T-cell (primary cell): ENCODE data around the gene KRT38. TPM values are rescaled to one million over a fixed set of nuclear protein-coding genes. Genes with fewer than 3 reads are reported as not detected.
"Not testable (repeated sequence)": the region's sequence is repeated elsewhere in the genome, so short reads cannot be mapped to it uniquely, and the experiment has no call there.

Experiments used
- ATAC-seq, 4 experiments: fragments of 200-7000 bp in 3 of 4; fragments of 150-1000 bp in 1 of 4; cut with Tn5 transposase; replicated peaks in 1 of 4; 1 replicate in 3 of 4; 2 replicates in 1 of 4; pipeline ENCODE4 v1.10.0; 2021; ENCODE audit warnings: moderate library complexity in 3 of 4, mild to moderate bottlenecking in 2 of 4, moderate number of reproducible peaks in 1 of 4
- CTCF ChIA-PET, 2 donors: fragments of 300-600 bp; sonication (Branson Sonifier 250); formaldehyde crosslinking; loops; one replicate each; lab custom pipeline; 2022; ENCODE audit warnings: antibody characterized with exemption in 2 of 2; lab: Charles Lee
- POLR2A ChIA-PET, 2 donors: fragments of 300-600 bp; sonication (Branson Sonifier 250); formaldehyde crosslinking; loops; one replicate each; lab custom pipeline; 2022; ENCODE audit warnings: antibody characterized with exemption in 2 of 2; lab: Charles Lee
- DNase-seq, 35 experiments: peaks; one replicate each; pipeline versions ENCODE4 v3.0.0 to v3.0.0-alpha.2; 2013 to 2023
- H3K27ac ChIP-seq: one replicate; pipeline ENCODE4 v1.5.1; 2013; ENCODE audit warnings: low read length
- H3K27me3 ChIP-seq, 2 experiments: replicated peaks in 1 of 2; 1 replicate in 1 of 2; 2 replicates in 1 of 2; pipeline versions ENCODE4 v1.6.1 to v1.7.0; 2013; ENCODE audit warnings: low read length in 1 of 2, mixed read lengths in 1 of 2; ENCODE audit not compliant: control insufficient read depth in 2 of 2, insufficient read depth in 2 of 2; ENCODE audit errors: extremely low read depth in 1 of 2
- H3K36me3 ChIP-seq, 2 donors: 1 replicate in 1 of 2; 2 replicates in 1 of 2; pipeline versions ENCODE4 v1.6.1 to v1.7.0; 2013; ENCODE audit warnings: low read length in 1 of 2; ENCODE audit not compliant: control insufficient read depth in 2 of 2, insufficient read depth in 1 of 2; ENCODE audit errors: extremely low read depth in 1 of 2
- H3K4me1 ChIP-seq, 2 experiments: 1 replicate in 1 of 2; 2 replicates in 1 of 2; pipeline versions ENCODE4 v1.6.1 to v1.7.0; 2013; ENCODE audit warnings: low read length in 2 of 2, mixed read lengths in 1 of 2; ENCODE audit not compliant: insufficient read depth in 2 of 2, control insufficient read depth in 1 of 2; ENCODE audit errors: extremely low read depth in 1 of 2
- H3K4me3 ChIP-seq, 2 donors: 1 replicate in 1 of 2; 2 replicates in 1 of 2; pipeline versions ENCODE4 v1.5.1 to v1.7.0; 2013; ENCODE audit warnings: mild to moderate bottlenecking in 2 of 2, low read length in 1 of 2, moderate library complexity in 1 of 2; ENCODE audit not compliant: control insufficient read depth in 1 of 2; ENCODE audit errors: extremely low read depth in 1 of 2
- H3K9me3 ChIP-seq: 2 replicates; pipeline ENCODE4 v1.7.0; 2013
- H3K27ac Mint-ChIP-seq, 2 donors: one replicate each; pipeline ENCODE4 v1.8.0; 2020 to 2021; ENCODE audit warnings: mild to moderate bottlenecking in 2 of 2, mixed read lengths in 2 of 2
- H3K27me3 Mint-ChIP-seq, 2 donors: one replicate each; pipeline ENCODE4 v1.8.0; 2021 to 2022; ENCODE audit warnings: mixed read lengths in 2 of 2
- H3K36me3 Mint-ChIP-seq: one replicate; pipeline ENCODE4 v1.8.0; 2021; ENCODE audit warnings: mixed read lengths
- H3K4me1 Mint-ChIP-seq, 3 donors: one replicate each; pipeline ENCODE4 v1.8.0; 2020 to 2022; ENCODE audit warnings: mixed read lengths in 3 of 3, mild to moderate bottlenecking in 1 of 3
- H3K4me3 Mint-ChIP-seq, 3 donors: one replicate each; pipeline ENCODE4 v1.8.0; 2020 to 2022; ENCODE audit warnings: mild to moderate bottlenecking in 3 of 3, mixed read lengths in 3 of 3, moderate library complexity in 3 of 3
- H3K9me3 Mint-ChIP-seq, 3 donors: one replicate each; pipeline ENCODE4 v1.8.0; 2020 to 2022; ENCODE audit warnings: mixed read lengths in 3 of 3
- WGBS: methylation state at CpG from one replicate; pipeline ENCODE4 v1.1.5; 2013; ENCODE audit warnings: missing lambda C conversion rate; ENCODE audit not compliant: insufficient coverage; 5-methylcytosine and 5-hydroxymethylcytosine counted together
- total RNA-seq, 35 experiments: library from RNA in 6 of 35; stranded (reverse) in 6 of 35; fragments of 120-200 nt in 1 of 35; gene quantifications; one replicate each; pipeline versions ENCODE4 v1.2.1 to v1.2.4 and lab custom pipeline; 2013 to 2026

KRT38 gene
- total RNA-seq, 5 donors from 2014 or later (not counting 1 experiment from before 2014, with no cell fraction given) = not detected

- H3K27me3 ChIP-seq = peaks cover 0 to 21% of the 10 kb centered on the region in 2 experiments
- H3K27ac ChIP-seq = no peak overlapping the region
- no peaks in the 10 kb centered on the region for H3K36me3 ChIP-seq
- Mint-ChIP-seq H3K9me3 (no peaks in the 10 kb centered on the region), H3K4me3 (peak overlapping the region in 1 of 3 donors; percentile 4), H3K27me3 (peaks cover 2 to 3% of the 10 kb centered on the region in 2 donors), H3K36me3 (no peaks in the 10 kb centered on the region), H3K4me1 (peaks cover 0 to 7% (median 3%) of the 10 kb centered on the region in 3 donors), H3K27ac (no peak overlapping the region)
- H3K4me3 ChIP-seq = no peak overlapping the region
- POLR2A ChIA-PET = interaction anchor here in 1 of 2 donors (0.6 kb wide), 1 partner anchor 807 kb away, joined by 4 read pairs; no protein-coding TSS in a partner anchor
- WGBS = 80% methylated on average over 2 of the region's 5 CpGs
- ATAC-seq (peak in 1 of 4 experiments; percentile 67), DNase-seq (no peak)
- H3K4me1 ChIP-seq = no peaks in the 10 kb centered on the region
- H3K9me3 ChIP-seq = no peaks in the 10 kb centered on the region
- CTCF ChIA-PET = interaction anchor here in 1 of 2 donors (1.1 kb wide), 1 partner anchor 31 kb away, joined by 3 read pairs; no protein-coding TSS in a partner anchor
Observed at GRCh38 chr17:41434415-41434814, 6.4 kb downstream of the KRT38 start.

GRCh38 chr17:41434005-41434404 lies 6.8 kb downstream of the KRT38 start:
- Mint-ChIP-seq H3K4me1 (peaks cover 0 to 7% (median 3%) of the 10 kb centered on the region in 3 donors), H3K27me3 (peaks cover 0 to 3% of the 10 kb centered on the region in 2 donors), H3K27ac (no peak overlapping the region), H3K9me3 (no peaks in the 10 kb centered on the region), H3K4me3 (no peak overlapping the region), H3K36me3 (no peaks in the 10 kb centered on the region)
- 62% methylated on average over 3 of the region's 4 CpGs for WGBS
- H3K9me3 ChIP-seq = no peaks in the 10 kb centered on the region
- H3K4me3 ChIP-seq = no peak overlapping the region
- no peaks in the 10 kb centered on the region for H3K4me1 ChIP-seq
- DNase-seq (no peak), ATAC-seq (no peak)
- CTCF ChIA-PET = interaction anchor here in 1 of 2 donors (1.1 kb wide), 1 partner anchor 30 kb away, joined by 3 read pairs; no protein-coding TSS in a partner anchor
- no peak overlapping the region for H3K27ac ChIP-seq
- peaks cover 0 to 21% of the 10 kb centered on the region in 2 experiments for H3K27me3 ChIP-seq
- no peaks in the 10 kb centered on the region for H3K36me3 ChIP-seq
- POLR2A ChIA-PET = interaction anchor here in 1 of 2 donors (0.6 kb wide), 1 partner anchor 807 kb away, joined by 4 read pairs; no protein-coding TSS in a partner anchor

GRCh38 chr17:41433586-41433985 lies 7.2 kb downstream of the KRT38 start:
- POLR2A ChIA-PET = no interaction called here
- H3K36me3 ChIP-seq = no peaks in the 10 kb centered on the region
- DNase-seq (no peak), ATAC-seq (no peak)
- no CpG with 5 or more reads among the region's 4 CpGs for WGBS
- H3K9me3 Mint-ChIP-seq = no peaks in the 10 kb centered on the region
- peaks cover 0 to 7% (median 3%) of the 10 kb centered on the region in 3 donors for H3K4me1 Mint-ChIP-seq
- no peak overlapping the region for H3K4me3 ChIP-seq
- no peaks in the 10 kb centered on the region for H3K4me1 ChIP-seq
- peaks cover 0 to 17% of the 10 kb centered on the region in 2 experiments for H3K27me3 ChIP-seq
- H3K27me3 Mint-ChIP-seq = peaks cover 0 to 3% of the 10 kb centered on the region in 2 donors
- no peak overlapping the region for H3K4me3 Mint-ChIP-seq
- no peaks in the 10 kb centered on the region for H3K9me3 ChIP-seq
- H3K27ac Mint-ChIP-seq = no peak overlapping the region
- no peak overlapping the region for H3K27ac ChIP-seq
- CTCF ChIA-PET = interaction anchor here in 1 of 2 donors (1.1 kb wide), 1 partner anchor 30 kb away, joined by 3 read pairs; no protein-coding TSS in a partner anchor
- no peaks in the 10 kb centered on the region for H3K36me3 Mint-ChIP-seq

- H3K27ac ChIP-seq, H3K27me3 Mint-ChIP-seq, H3K9me3 Mint-ChIP-seq, H3K27me3 ChIP-seq, ATAC-seq, H3K36me3 Mint-ChIP-seq, H3K4me1 ChIP-seq, DNase-seq, H3K4me1 Mint-ChIP-seq, POLR2A ChIA-PET, H3K4me3 ChIP-seq, H3K27ac Mint-ChIP-seq, CTCF ChIA-PET, H3K4me3 Mint-ChIP-seq, H3K36me3 ChIP-seq, H3K9me3 ChIP-seq: not testable (repeated sequence)
- WGBS = 86% methylated on average over 4 of the region's 9 CpGs
Observed at GRCh38 chr17:41430376-41430775, 10.4 kb downstream of the KRT38 start.

GRCh38 chr17:41429667-41430066 lies 11.1 kb downstream of the KRT38 start:
- Mint-ChIP-seq H3K9me3 (no peaks in the 10 kb centered on the region), H3K4me1 (peaks cover 0 to 4% (median 3%) of the 10 kb centered on the region in 3 donors), H3K36me3 (no peaks in the 10 kb centered on the region), H3K4me3 (no peak overlapping the region), H3K27ac (no peak overlapping the region), H3K27me3 (peaks cover 0 to 6% of the 10 kb centered on the region in 2 donors)
- H3K4me1 ChIP-seq = no peaks in the 10 kb centered on the region
- no peak overlapping the region for H3K27ac ChIP-seq
- WGBS = 85% methylated on average over 5 of the region's 7 CpGs
- H3K36me3 ChIP-seq = no peaks in the 10 kb centered on the region
- ChIA-PET POLR2A (no interaction called here), CTCF (no interaction called here)
- no peak for ATAC-seq
- no peaks in the 10 kb centered on the region for H3K9me3 ChIP-seq
- no peak for DNase-seq
- H3K4me3 ChIP-seq = no peak overlapping the region
- H3K27me3 ChIP-seq = peaks cover 0 to 9% of the 10 kb centered on the region in 2 experiments

GRCh38 chr17:41428591-41429291 lies 12.0 kb downstream of the KRT38 start:
- no peaks in the 10 kb centered on the region for H3K4me1 Mint-ChIP-seq
- H3K27ac Mint-ChIP-seq = no peak overlapping the region
- POLR2A ChIA-PET = no interaction called here
- H3K27me3 Mint-ChIP-seq = peaks cover 0 to 6% of the 10 kb centered on the region in 2 donors
- Histone ChIP-seq H3K4me1 (no peaks in the 10 kb centered on the region), H3K27ac (no peak overlapping the region), H3K9me3 (no peaks in the 10 kb centered on the region), H3K36me3 (no peaks in the 10 kb centered on the region), H3K27me3 (peaks cover 0 to 14% of the 10 kb centered on the region in 2 experiments), H3K4me3 (no peak overlapping the region)
- no peaks in the 10 kb centered on the region for H3K36me3 Mint-ChIP-seq
- 56% methylated on average over 3 of the region's 4 CpGs for WGBS
- DNase-seq (no peak), ATAC-seq (no peak)
- CTCF ChIA-PET = no interaction called here
- H3K9me3 Mint-ChIP-seq = no peaks in the 10 kb centered on the region
- H3K4me3 Mint-ChIP-seq = no peak overlapping the region
